Vagina (tissue), 2 donors: ENCODE measurements around the gene COL5A1.

ENCODE experiments used
- CTCF ChIP-seq, 3 experiments: fragments of 450-650 bp in 2 of 3; fragments of 200-600 bp in 1 of 3; sonication (generic) in 1 of 3; IDR thresholded peaks; one replicate each; pipeline ENCODE4 v1.5.1; 2017 to 2019; ENCODE audit warnings: antibody characterized with exemption in 3 of 3, mild to moderate bottlenecking in 2 of 3, moderate library complexity in 2 of 3
- POLR2A ChIP-seq, 2 donors: fragments of 450-650 bp; IDR thresholded peaks; one replicate each; pipeline ENCODE4 v1.6.1; 2017; ENCODE audit warnings: antibody characterized with exemption in 2 of 2, mild to moderate bottlenecking in 2 of 2, moderate library complexity in 2 of 2

- TF ChIP-seq CTCF (IDR thresholded peaks at IDR 0.05): no peak
- no peak for TF ChIP-seq POLR2A (IDR thresholded peaks at IDR 0.05)
These were observed 83.5 kb downstream of the COL5A1 start for GRCh38 chr9:134724912-134725604.
